SU-DHL-6 (cell line): ENCODE data around the gene TMA7B.

Experiments
- H2AFZ ChIP-seq: fragments of 200-600 bp; sonication (generic); 2 replicates; pipeline ENCODE4 v1.6.1; 2014; ENCODE audit warnings: low read depth, mild to moderate bottlenecking, moderate library complexity, mixed read lengths, antibody characterized with exemption, low read length; ENCODE audit not compliant: severe bottlenecking
- H3F3A ChIP-seq: fragments of 200-600 bp; shearing (Covaris generic); 2 replicates; pipeline ENCODE4 v1.6.0; 2016; ENCODE audit warnings: antibody characterized with exemption, mild to moderate bottlenecking; ENCODE audit not compliant: insufficient read depth
- H3K27ac ChIP-seq: fragments of 200-600 bp; sonication (generic); 2 replicates; pipeline ENCODE4 v1.5.1; 2016; ENCODE audit warnings: low read depth, mild to moderate bottlenecking, low read length, moderate library complexity, mixed read lengths
- H3K27me3 ChIP-seq: fragments of 200-600 bp; sonication (generic), shearing (Covaris generic); 2 replicates; pipeline ENCODE4 v1.6.0; 2014; ENCODE audit warnings: mild to moderate bottlenecking, low read length
- H3K36me3 ChIP-seq: fragments of 200-600 bp; sonication (generic); 2 replicates; pipeline ENCODE4 v1.6.1; 2014; ENCODE audit warnings: mild to moderate bottlenecking, low read length, mixed read lengths
- H3K4me2 ChIP-seq: fragments of 300-600, 200-600 bp; shearing (Covaris generic), sonication (generic); 2 replicates; pipeline ENCODE4 v1.6.0; 2014; ENCODE audit warnings: low read length, low read depth, mild to moderate bottlenecking; ENCODE audit not compliant: poor library complexity, severe bottlenecking
- H3K4me3 ChIP-seq: fragments of 200-600 bp; sonication (generic); 2 replicates; pipeline ENCODE4 v1.5.1; 2014; ENCODE audit warnings: antibody characterized with exemption, low read length, mild to moderate bottlenecking, mixed read lengths; ENCODE audit not compliant: insufficient read depth, poor library complexity, severe bottlenecking
- H3K79me2 ChIP-seq: fragments of 200-600 bp; sonication (generic); 2 replicates; pipeline ENCODE4 v1.6.1; 2014; ENCODE audit warnings: mild to moderate bottlenecking, low read length, moderate library complexity; ENCODE audit not compliant: insufficient read depth
- H3K9ac ChIP-seq: fragments of 200-600 bp; sonication (generic); 2 replicates; pipeline ENCODE4 v1.7.0; 2014; ENCODE audit warnings: mild to moderate bottlenecking, low read length
- H3K9me2 ChIP-seq: fragments of 200-600 bp; sonication (generic); replicated peaks from 2 replicates; pipeline ENCODE4 v1.6.1; 2014; ENCODE audit warnings: low read length; ENCODE audit not compliant: insufficient read depth
- H3K9me3 ChIP-seq: fragments of 200-600 bp; sonication (generic); 2 replicates; pipeline ENCODE4 v1.6.1; 2014; ENCODE audit warnings: low read length, mixed read lengths; ENCODE audit not compliant: insufficient read depth
- H4K20me1 ChIP-seq: fragments of 200-600 bp; sonication (generic); 2 replicates; pipeline ENCODE4 v1.6.1; 2014; ENCODE audit warnings: low read depth, mild to moderate bottlenecking, antibody characterized with exemption, low read length, moderate library complexity, mixed read lengths
- CTCF ChIP-seq: fragments of 200-600 bp; sonication (generic); IDR thresholded peaks from one replicate; pipeline ENCODE4 v1.5.1; 2017; ENCODE audit warnings: antibody characterized with exemption, mild to moderate bottlenecking, low read length, moderate library complexity; ENCODE audit not compliant: insufficient read depth, poor library complexity, severe bottlenecking
- EZH2phosphoT487 ChIP-seq: fragments of 200-600 bp; sonication (generic), shearing (Covaris generic); conservative IDR thresholded peaks from 2 replicates; pipeline ENCODE4 v1.6.1; 2018; ENCODE audit warnings: mild to moderate bottlenecking, antibody characterized with exemption, low read length, moderate library complexity, mixed read lengths

TMA7B gene

GRCh38 chr22:39943953-39944872, 16.0 kb upstream of the TMA7B start:
- Histone ChIP-seq H3F3A (no peaks in the 10 kb centered on the region), H4K20me1 (no peaks in the 10 kb centered on the region), H3K4me3 (no peak overlapping the region), H3K4me2 (no peak overlapping the region), H3K9ac (no peak overlapping the region), H2AFZ (no peak overlapping the region), H3K27me3 (no peaks in the 10 kb centered on the region), H3K36me3 (no peaks in the 10 kb centered on the region), H3K9me3 (no peaks in the 10 kb centered on the region), H3K9me2 (no peaks in the 10 kb centered on the region), H3K79me2 (no peaks in the 10 kb centered on the region), H3K27ac (no peak overlapping the region)
- TF ChIP-seq EZH2phosphoT487: no peak
- TF ChIP-seq CTCF: no peak

GRCh38 chr22:39946126-39946502, 14.1 kb upstream of the TMA7B start:
- Histone ChIP-seq H3K9me3 (no peaks in the 10 kb centered on the region), H3K36me3 (no peaks in the 10 kb centered on the region), H2AFZ (no peak overlapping the region), H3K9ac (no peak overlapping the region), H3F3A (no peaks in the 10 kb centered on the region), H3K27ac (no peak overlapping the region), H3K4me3 (no peak overlapping the region), H4K20me1 (no peaks in the 10 kb centered on the region), H3K79me2 (no peaks in the 10 kb centered on the region), H3K9me2 (no peaks in the 10 kb centered on the region), H3K27me3 (no peaks in the 10 kb centered on the region), H3K4me2 (no peak overlapping the region)
- no peak for TF ChIP-seq CTCF
- TF ChIP-seq EZH2phosphoT487: no peak

- no peak overlapping the region for H3K27ac ChIP-seq
- H4K20me1 ChIP-seq: no peaks in the 10 kb centered on the region
- H3K79me2 ChIP-seq: no peaks in the 10 kb centered on the region
- TF ChIP-seq EZH2phosphoT487 (no peak), CTCF (no peak)
- no peaks in the 10 kb centered on the region for H3K9me2 ChIP-seq
- no peaks in the 10 kb centered on the region for H3K36me3 ChIP-seq
- H2AFZ ChIP-seq: no peak overlapping the region
- no peaks in the 10 kb centered on the region for H3K27me3 ChIP-seq
- H3F3A ChIP-seq: no peaks in the 10 kb centered on the region
- no peak overlapping the region for H3K9ac ChIP-seq
- H3K9me3 ChIP-seq: no peaks in the 10 kb centered on the region
- no peak overlapping the region for H3K4me3 ChIP-seq
- no peak overlapping the region for H3K4me2 ChIP-seq
These were observed 13.5 kb upstream of the TMA7B start for GRCh38 chr22:39946503-39947219.
